ENCODE data around the gene S1PR3.

DNA sequence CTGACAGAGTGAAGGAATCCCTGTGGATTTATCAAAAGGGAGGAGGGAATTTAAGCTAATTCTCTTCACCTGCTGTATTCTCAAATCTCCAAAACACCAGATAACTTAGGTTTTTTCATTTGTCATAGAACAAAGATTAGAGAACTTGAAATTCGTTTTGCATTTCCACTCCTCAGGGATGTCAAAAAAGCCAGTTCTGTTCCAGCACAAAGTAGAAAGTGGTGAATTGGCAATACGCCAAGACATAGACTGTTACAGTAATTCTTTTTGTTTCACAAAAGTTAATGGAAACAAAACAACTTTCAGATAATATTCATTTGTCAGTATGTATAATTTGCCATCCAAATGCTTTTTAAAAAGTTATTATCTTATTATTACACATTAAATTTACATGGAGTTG, 15.0 kb downstream of the S1PR3 start:
- TF ChIP-seq, protein P1, sequence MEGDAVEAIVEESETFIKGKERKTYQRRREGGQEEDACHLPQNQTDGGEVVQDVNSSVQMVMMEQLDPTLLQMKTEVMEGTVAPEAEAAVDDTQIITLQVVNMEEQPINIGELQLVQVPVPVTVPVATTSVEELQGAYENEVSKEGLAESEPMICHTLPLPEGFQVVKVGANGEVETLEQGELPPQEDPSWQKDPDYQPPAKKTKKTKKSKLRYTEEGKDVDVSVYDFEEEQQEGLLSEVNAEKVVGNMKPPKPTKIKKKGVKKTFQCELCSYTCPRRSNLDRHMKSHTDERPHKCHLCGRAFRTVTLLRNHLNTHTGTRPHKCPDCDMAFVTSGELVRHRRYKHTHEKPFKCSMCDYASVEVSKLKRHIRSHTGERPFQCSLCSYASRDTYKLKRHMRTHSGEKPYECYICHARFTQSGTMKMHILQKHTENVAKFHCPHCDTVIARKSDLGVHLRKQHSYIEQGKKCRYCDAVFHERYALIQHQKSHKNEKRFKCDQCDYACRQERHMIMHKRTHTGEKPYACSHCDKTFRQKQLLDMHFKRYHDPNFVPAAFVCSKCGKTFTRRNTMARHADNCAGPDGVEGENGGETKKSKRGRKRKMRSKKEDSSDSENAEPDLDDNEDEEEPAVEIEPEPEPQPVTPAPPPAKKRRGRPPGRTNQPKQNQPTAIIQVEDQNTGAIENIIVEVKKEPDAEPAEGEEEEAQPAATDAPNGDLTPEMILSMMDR (IDR thresholded peaks at IDR 0.05; ENCODE audit: low read length): no peak
- no peak for TF ChIP-seq EZH2 (optimal IDR thresholded peaks at IDR 0.05; ENCODE audit: low read depth, low read length)
